Measurements from ENCODE around the gene LMBR1L. TPM values are rescaled to one million over a fixed set of nuclear protein-coding genes. Genes with fewer than 3 reads are reported as not detected.

The LMBR1L gene
- total and polyA plus RNA-seq, 2 of the 13 experiments (the other 11 are each of a cell fraction or from before 2014, with no cell fraction given), result 12.2 to 65.9 TPM

- no peak for TF ChIP-seq PRPF4 (IDR thresholded peaks at IDR 0.05; ENCODE audit: low read depth, low read length, poor library complexity, severe bottlenecking)
- TF ChIP-seq IRX3 (CRISPR knock-in tag; IDR thresholded peaks at IDR 0.05; ENCODE audit: borderline replicate concordance, low read depth), result peak; percentile 75; the same call in 1 of the 2 replicates
- peak; percentile 18; the same call in 1 of the 2 replicates for TF ChIP-seq FOXK1 (CRISPR knock-in tag; IDR thresholded peaks at IDR 0.05; ENCODE audit: borderline replicate concordance, low read depth)
- no peak for TF ChIP-seq ZNF577 (CRISPR knock-in tag; IDR thresholded peaks at IDR 0.05; ENCODE audit: borderline replicate concordance, low read depth)
- no peak for TF ChIP-seq NR2F6 (IDR thresholded peaks at IDR 0.05)
- 0 out of 2 replicates have a peak, but pooled peaks have one; percentile 14 for TF ChIP-seq NR2F6 (CRISPR knock-in tag; IDR thresholded peaks at IDR 0.05)
- peak; percentile 85; the same call in 1 of the 2 replicates for TF ChIP-seq JUNB (CRISPR knock-in tag; IDR thresholded peaks at IDR 0.05; ENCODE audit: borderline replicate concordance)
- 0 out of 2 replicates have a peak, but pooled peaks have one; percentile 92 for TF ChIP-seq ZNF879 (CRISPR knock-in tag; IDR thresholded peaks at IDR 0.05)
- peak; percentile 64; the same call in 1 of the 2 replicates for TF ChIP-seq ZBTB34 (CRISPR knock-in tag; IDR thresholded peaks at IDR 0.05)
- TF ChIP-seq ZNF605 (CRISPR knock-in tag; IDR thresholded peaks at IDR 0.05), result peak; percentile 31
- TF ChIP-seq SOX5 (CRISPR knock-in tag; IDR thresholded peaks at IDR 0.05; ENCODE audit: borderline replicate concordance), result peak; percentile 58
- TF ChIP-seq ZNF704 (CRISPR knock-in tag; IDR thresholded peaks at IDR 0.05; ENCODE audit: borderline replicate concordance), result peak; percentile 84; the same call in 1 of the 2 replicates
- no peak for TF ChIP-seq ZMAT5 (CRISPR knock-in tag; IDR thresholded peaks at IDR 0.05; ENCODE audit: borderline replicate concordance, low read depth)
- TF ChIP-seq TCF7L2 (IDR thresholded peaks at IDR 0.05; ENCODE audit: low read depth, low read length), result no peak
- TF ChIP-seq EED (CRISPR knock-in tag; IDR thresholded peaks at IDR 0.05), result no peak
- TF ChIP-seq ARID5B (CRISPR knock-in tag; IDR thresholded peaks at IDR 0.05), result peak; percentile 56
- TF ChIP-seq ZNF276 (CRISPR knock-in tag; IDR thresholded peaks at IDR 0.05; ENCODE audit: low read depth), result no peak
- TF ChIP-seq KMT2A (CRISPR knock-in tag; IDR thresholded peaks at IDR 0.05), result peak; percentile 50; the same call in 1 of the 2 replicates
- TF ChIP-seq BATF2 (CRISPR knock-in tag; IDR thresholded peaks at IDR 0.05), result peak; percentile 83
Observed at GRCh38 chr12:49130151-49131050, 19.8 kb upstream of the LMBR1L start (continued).
